Erythroblast (primary cell): ENCODE results near the gene ABCA1.

Experiments
- GATA1 ChIP-seq: IDR thresholded peaks from 2 replicates; pipeline ENCODE4 v1.6.1; 2011; ENCODE audit warnings: low read depth, mild to moderate bottlenecking, control low read depth, low read length, moderate library complexity
- POLR2A ChIP-seq: IDR thresholded peaks from 2 replicates; pipeline ENCODE4 v1.6.1; 2011; ENCODE audit warnings: mild to moderate bottlenecking, low read length

- TF ChIP-seq POLR2A (no peak), GATA1 (no peak)
Observed at GRCh38 chr9:104915753-104916152, 12.2 kb downstream of the ABCA1 start.
